COLO829 (cell line): ENCODE data around the gene FMO4.
"Not testable (repeated sequence)": the region's sequence is repeated elsewhere in the genome, so short reads cannot be mapped to it uniquely, and the experiment has no call there.

ENCODE experiments used
- DNase-seq: peaks from one replicate; pipeline ENCODE4 v3.0.0; 2012; ENCODE audit warnings: low spot score

Gene FMO4

DNA sequence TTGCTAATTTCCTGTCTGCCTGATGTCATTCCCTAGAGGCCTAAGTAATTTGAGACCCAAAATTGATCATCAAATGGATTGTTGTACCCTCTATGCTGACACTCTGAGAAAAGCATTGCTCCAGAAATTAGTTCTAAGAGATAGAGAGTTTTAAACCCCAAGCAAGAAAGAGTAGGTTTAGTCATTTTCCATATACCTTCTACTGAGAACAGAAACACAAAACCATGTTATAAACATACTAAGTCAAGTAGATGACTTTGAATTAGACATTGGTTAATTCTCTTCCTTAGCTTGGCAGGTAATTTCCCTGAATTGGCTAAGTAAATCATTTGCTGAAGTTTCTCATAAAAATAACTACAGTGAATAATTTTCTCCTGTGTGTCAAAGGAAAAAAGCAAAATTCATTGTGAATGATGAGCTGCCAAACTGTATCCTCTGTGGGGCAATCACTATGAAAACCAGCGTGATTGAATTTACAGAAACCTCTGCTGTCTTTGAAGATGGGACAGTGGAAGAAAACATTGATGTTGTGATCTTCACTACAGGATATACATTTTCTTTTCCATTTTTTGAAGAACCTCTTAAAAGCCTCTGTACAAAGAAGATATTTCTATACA lies 20.1 kb downstream of the FMO4 start:
- no peak for DNase-seq

DNA sequence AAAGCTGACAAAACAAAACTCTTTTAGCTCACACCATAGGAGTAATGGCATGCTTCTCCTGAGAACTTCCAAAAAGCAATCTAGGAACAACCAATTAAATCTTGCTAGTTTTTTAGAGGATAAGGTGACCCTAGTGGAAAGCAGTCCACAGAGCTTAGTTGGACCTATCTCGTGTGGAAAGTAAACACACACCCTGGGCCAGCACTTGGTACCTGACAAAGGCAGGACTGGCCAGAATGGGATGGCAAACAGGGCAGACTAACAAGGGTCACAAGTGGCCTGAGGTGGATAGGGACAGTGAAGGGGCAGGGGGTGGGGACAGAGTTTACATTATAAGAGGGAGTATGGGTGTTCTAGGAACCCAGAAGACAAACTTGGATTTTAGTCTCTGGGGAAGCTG lies 22.0 kb downstream of the FMO4 start:
- no peak for DNase-seq

- not testable (repeated sequence) for DNase-seq
Measured at GRCh38 chr1:171339345-171339744, 25.4 kb downstream of the FMO4 start.

GRCh38 chr1:171343727-171344472 lies 29.9 kb downstream of the FMO4 start:
- DNase-seq = no peak

DNA sequence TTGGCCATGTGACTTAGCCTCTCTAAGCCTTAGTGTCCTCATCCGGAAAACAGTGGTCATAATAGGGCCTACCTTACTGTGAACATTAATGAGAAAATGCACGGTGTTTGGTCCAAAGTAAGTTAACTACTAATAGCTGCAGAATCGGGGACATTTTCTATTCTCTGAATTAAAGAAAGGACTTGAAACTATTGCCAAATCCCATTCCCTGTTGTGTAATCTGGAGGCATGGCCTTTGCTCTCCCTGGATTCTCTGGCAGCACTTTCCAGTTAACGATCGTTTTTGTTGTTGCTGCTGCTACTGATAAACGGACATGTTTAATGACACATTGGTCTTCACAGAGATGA lies 30.5 kb downstream of the FMO4 start:
- no peak for DNase-seq

- no peak for DNase-seq
Measured at GRCh38 chr1:171345536-171345935, 31.6 kb downstream of the FMO4 start.

- no peak for DNase-seq
Measured at GRCh38 chr1:171346881-171347280, 32.9 kb downstream of the FMO4 start.

DNA sequence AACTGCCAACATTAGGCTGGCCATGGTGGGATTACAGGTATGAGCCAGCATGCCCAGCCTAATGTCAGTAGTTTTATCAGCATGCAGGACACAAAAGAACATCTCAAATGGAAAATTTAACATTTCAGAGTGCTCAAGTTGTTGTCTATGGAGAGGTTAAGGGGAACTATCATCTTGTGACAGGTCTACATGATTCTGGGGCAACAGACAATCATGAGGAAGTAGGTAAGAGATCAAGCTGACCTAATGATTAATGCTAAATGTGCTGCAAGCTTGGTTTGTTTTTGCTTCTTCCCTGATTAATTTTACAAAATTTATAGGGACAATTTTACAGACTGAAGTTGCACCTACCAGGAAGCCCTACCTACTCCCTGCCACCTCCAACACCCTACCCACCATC lies 36.6 kb downstream of the FMO4 start:
- DNase-seq = no peak

DNA sequence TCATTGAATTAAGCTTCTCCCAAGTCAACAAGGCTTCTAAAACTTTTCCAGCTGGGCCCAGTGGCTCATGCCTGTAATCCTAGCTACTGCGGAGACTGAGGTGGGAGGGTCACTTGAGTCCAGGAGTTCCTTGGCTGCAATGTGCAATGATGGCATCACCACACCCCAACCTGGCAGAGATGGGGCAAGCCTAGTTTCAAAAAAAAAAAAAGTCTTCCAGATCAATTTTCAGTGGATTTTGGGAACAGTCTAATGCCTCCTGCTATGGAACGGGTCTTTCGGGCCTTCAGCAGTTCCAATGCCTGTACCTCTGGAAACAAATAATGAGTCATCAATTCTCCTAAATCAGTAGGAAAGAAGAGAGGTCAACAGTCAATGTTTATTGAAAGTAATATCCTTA lies 38.0 kb downstream of the FMO4 start:
- DNase-seq = no peak

DNA sequence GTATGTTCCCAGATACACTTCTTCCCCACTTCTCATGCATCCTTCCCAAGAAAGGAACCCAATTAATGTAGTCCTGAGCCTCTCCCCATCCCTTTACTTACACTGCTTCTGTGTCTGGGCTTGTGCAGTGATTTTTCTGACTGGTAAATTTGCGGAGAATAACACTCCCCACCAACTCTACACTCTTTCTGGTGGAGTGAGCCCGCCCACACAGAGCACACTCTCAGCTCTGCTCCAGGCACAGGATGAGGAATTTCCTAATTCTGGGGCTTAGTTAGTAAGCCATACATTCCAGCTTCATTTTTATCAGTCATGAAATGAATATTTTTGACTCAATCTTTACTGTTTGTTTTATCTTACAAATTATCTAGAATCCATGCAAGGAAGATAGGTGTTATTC lies 38.6 kb downstream of the FMO4 start:
- DNase-seq = no peak

DNA sequence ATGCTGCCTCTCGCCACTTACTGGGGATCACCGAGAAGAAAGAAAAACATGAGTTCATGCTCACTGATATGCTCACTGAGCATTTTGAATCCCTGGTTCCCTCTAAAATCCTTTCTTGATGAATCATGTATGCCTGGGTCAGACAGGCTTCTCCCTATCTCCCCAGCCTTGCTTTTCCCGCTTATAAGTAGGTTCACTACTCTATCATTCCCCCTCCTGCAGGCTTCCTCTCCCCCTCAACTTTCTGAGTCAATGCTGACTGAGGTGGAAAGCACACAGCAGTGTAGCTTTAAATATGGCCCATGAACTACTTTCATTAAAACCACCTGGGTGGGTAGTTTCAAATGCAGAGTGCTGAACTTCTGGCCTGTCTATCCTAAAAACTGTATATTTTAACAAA lies 41.7 kb downstream of the FMO4 start:
- no peak for DNase-seq

DNA sequence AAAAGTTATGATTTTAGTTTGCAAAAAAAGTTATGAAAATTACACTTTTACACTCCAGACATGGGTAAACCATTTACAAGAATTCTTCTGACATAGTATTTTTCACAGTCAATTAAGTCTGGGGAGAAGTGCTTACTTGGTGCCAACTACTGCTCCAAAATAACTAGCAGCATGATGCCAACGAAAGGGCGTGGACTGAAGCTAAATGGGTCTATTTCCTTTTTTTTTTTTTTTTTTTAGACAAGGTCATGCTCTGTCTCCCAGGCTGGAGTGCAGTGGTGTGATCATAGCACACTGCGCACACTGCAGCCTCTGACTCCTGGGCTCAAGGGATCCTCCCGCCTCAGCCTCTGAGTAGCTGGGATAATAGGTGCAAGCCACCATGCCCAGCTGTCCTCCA lies 43.2 kb downstream of the FMO4 start:
- DNase-seq = no peak

DNA sequence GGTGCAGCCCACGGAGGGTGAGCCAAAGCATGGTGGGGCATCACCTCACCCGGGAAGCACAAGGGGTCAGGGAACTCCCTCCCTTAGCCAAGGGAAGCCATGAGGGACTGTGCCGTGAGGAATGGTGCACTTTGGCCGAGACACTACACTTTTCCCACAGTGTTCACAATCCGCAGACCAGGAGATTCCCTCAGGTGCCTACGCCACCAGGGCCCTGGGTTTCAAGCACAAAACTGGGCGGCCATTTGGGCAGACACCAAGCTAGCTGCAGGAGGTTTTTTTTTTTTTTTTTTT lies 45.3 kb downstream of the FMO4 start:
- DNase-seq = not testable (repeated sequence)

DNA sequence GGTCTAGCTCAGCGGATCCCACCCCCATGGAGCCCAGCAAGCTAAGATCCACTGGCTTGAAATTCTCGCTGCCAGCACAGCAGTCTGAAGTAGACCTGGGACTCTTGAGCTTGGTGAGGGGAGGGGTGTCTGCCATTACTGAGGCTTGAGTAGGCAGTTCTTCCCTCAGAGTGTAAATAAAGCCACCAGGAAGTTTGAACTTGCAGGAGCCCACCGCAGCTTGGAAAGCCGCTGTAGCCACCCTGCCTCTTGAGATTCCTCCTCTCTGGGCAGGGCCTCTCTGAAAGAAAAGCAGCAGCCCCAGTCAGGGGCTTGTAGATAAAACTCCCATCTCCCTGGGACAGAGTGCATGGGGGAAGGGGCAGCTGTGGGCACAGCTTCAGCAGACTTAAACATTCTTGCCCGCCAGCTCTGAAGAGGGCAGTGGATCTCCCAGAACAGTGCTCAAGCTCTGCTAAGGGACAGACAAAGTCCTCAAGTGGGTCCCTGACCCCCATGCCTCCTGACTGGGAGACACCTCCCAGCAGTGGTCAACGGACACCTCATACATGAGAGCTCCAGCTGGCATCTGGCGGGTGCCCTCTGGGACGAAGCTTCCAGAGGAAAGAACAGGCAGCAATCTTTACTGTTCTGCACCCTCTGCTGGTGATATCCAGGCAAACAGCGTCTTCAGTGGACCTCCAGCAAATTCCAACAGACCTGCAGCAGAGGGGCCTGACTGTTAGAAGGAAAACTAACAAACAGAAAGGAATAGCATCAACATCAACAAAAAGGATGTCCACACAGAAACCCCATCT lies 45.9 kb downstream of the FMO4 start:
- DNase-seq = not testable (repeated sequence)

DNA sequence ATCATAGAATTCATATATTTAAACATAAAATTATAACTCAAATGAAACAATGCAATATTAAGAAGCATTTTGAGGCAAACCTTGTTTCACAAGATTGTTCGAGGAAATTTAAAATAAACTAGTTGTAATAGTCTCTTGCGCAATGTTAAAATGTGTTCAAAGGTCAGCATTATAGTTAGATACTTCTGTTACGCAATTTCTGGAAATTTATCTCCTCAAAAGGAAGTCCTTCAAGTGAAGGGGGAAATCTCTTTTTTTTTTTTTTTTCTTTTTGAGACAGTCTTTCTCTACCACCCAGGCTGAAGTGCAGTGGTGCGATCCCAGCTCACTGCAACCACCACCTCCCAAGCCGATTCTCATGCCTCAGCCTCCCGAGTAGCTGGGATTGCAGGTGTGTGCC lies 52.1 kb downstream of the FMO4 start:
- DNase-seq = no peak

GRCh38 chr1:171366816-171367215 lies 52.8 kb downstream of the FMO4 start:
- DNase-seq = no peak

DNA sequence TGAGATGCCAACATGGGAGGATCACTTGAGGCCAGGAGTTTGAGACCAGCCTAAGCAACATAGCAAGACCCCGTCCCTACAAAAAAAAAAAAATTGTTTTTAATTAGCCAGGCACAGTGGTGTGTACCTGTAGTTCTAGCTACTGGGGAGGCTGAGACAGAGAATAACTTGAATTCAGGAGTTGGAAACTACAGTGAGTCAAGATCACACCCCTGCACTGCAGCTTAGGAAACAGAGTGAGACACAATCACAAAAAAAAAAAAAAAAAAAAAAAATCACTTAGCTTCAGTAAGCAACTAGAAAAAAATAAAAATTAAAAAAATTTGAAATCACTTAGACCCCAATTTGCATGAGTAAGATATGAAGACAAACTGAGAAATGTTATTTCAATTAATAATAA lies 53.5 kb downstream of the FMO4 start:
- DNase-seq = no peak

GRCh38 chr1:171372418-171373084 lies 58.6 kb downstream of the FMO4 start:
- DNase-seq = no peak

DNA sequence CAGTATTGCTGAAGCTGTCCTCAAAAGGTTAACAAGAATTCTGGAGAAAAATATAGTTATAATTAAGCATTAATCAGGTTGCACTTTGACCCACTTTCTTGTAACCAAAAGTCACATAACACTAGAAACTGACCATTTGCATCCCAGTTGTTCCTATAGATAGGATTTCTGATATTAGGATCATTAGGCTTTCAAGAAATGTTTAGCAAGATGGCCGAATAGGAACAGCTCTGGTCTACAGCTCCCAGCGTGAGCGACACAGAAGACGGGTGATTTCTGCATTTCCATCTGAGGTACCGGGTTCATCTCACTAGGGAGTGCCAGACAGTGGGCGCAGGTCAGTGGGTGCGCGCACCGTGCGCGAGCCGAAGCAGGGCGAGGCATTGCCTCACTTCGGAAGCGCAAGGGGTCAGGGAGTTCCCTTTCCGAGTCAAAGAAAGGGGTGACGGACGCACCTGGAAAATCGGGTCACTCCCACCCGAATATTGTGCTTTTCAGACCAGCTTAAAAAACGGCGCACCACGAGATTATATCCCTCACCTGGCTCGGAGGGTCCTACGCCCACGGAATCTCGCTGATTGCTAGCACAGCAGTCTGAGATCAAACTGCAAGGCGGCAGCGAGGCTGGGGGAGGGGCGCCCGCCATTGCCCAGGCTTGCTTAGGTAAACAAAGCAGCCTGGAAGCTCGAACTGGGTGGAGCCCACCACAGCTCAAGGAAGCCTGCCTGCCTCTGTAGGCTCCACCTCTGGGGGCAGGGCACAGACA lies 59.6 kb downstream of the FMO4 start:
- DNase-seq = not testable (repeated sequence)

DNA sequence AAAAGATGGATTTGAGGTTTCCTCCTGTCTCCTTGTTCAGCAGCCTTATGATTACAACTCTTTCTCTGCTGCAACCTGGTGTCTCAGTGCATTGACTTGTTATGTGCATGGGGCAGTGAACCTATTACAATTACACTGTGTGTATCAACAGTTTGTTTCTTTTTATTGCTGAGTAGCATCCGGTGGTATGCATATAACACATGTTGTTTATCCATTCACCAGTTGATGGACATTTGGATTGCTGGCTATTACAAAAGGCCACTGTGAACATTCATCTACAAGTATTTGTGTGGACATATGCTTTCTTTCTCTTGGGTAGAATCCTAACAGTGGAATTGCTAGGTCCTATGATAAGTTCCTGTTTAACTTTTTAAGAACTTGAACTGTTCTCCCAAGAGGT lies 65.9 kb downstream of the FMO4 start:
- DNase-seq = no peak

DNA sequence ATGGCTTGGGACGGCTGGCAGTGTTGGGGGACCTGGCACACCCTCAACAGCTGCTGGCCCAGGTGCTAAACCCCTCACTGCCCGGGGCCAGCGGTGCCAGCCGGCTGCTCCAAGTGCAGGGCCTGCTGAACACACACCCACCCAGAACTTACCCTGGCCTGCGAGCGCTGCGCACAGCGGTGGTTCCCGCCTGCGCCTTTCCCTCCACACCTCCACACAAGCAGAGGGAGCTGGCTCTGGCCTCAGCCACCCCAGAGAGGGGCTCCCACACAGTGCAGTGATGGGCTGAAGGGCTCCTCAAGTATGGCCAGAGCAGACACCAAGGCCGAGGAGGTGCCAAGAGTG lies 67.9 kb downstream of the FMO4 start:
- DNase-seq = no peak

DNA sequence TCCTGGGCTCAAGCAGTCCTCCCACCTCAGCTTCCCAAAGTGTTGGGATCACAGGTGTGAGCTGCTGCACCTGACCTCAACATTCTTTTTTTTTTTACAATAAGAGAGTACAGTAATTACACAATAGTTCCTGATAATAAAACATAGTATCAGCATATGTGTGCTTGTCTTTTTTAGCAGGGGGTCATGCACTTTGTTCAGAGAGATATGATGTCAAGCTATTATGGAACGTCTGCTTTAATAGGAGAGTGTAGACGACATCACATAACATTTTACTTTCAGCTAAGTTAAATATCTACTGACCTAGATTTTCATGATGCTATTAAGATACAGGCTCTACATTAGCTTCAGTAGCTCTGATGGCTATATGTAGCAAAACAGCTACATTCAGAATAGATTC lies 70.5 kb downstream of the FMO4 start:
- no peak for DNase-seq
